Effector memory CD4-positive, alpha-beta T cell (primary cell): ENCODE results near the gene NPHP4.

Source experiments
- DNase-seq, 3 donors: peaks; one replicate each; pipeline ENCODE4 v3.0.0-alpha.2; 2020
- H3K27ac ChIP-seq: 2 replicates; pipeline ENCODE4 v1.7.0; 2013; ENCODE audit warnings: mild to moderate bottlenecking, low read length, moderate library complexity; ENCODE audit not compliant: insufficient read depth, poor library complexity, severe bottlenecking
- H3K27me3 ChIP-seq: replicated peaks from 2 replicates; pipeline ENCODE4 v1.7.0; 2013; ENCODE audit warnings: mild to moderate bottlenecking, low read length; ENCODE audit not compliant: insufficient read depth, control insufficient read depth, poor library complexity, severe bottlenecking
- H3K36me3 ChIP-seq: 2 replicates; pipeline ENCODE4 v1.7.0; 2013; ENCODE audit warnings: mild to moderate bottlenecking, low read length, moderate library complexity; ENCODE audit not compliant: control insufficient read depth, insufficient read depth
- H3K4me1 ChIP-seq: 2 replicates; pipeline ENCODE4 v1.7.0; 2013; ENCODE audit warnings: low read length, mild to moderate bottlenecking; ENCODE audit not compliant: control insufficient read depth, insufficient read depth, poor library complexity, severe bottlenecking
- H3K4me3 ChIP-seq: 2 replicates; pipeline ENCODE4 v1.7.0; 2013; ENCODE audit warnings: low read length, low read depth, mild to moderate bottlenecking; ENCODE audit not compliant: insufficient read depth, poor library complexity, severe bottlenecking
- H3K9me3 ChIP-seq: 2 replicates; pipeline ENCODE4 v1.7.0; 2013; ENCODE audit warnings: mild to moderate bottlenecking, low read length, moderate library complexity; ENCODE audit not compliant: control insufficient read depth

NPHP4 gene

DNA sequence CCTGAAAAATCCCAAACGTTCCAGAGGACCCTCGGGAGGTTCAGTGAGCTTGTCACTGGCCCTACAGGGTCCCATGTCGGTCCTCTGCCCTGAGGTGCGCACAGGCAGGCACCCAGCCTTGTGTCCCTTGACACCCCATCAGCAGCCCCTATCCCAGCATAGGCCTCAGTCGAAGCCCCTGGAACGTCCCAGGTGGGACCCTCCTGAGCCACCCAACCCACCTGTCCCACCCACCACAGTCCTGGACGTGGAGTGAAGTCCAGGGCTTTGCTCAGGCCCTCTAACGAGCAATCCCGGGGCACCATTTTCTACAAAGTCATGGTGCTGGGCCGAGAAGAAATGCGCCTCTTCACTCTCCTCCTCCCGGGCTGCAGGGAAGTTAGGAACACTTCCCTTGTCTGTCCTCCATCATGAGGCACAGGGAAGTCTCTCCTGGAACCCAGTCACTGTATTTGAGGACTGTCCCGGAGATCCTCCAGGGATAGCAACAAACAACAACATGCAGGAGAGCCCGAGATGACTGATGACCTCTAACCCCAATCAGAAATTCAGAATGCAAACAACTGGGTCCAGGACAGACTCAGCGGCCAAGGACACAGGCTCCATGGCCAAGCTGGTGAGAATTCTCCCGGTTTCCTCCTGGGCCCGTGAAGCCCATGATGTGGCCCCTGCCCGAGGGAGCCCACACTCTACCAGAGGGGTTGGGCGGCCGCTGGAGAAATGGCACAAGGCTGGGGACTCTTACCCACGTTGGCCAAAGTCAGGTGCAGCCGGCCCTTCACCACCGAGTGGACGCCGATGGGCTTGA is 105.5 kb downstream of the NPHP4 start:
- Histone ChIP-seq H3K36me3 (no peaks in the 10 kb centered on the region), H3K27ac (no peak overlapping the region), H3K4me3 (no peak overlapping the region), H3K27me3 (no peaks in the 10 kb centered on the region), H3K9me3 (no peaks in the 10 kb centered on the region), H3K4me1 (no peaks in the 10 kb centered on the region)
- no peak for DNase-seq

DNA sequence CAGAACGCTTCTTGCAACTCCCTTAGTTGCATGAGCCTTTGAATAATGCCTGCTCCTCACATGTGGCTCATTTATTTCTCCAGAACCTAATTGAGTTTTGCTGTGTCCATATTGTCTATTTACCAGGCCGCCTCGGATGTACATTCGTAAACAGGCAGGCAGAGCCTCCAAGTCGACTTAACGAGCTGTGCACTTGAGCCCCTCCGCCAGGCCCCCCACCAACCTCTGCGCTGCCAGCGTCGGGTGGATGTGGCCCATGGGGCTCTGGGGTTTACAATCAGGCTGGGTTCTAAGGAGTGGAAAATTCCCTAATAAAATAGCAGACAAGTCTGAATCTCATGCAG is 106.1 kb downstream of the NPHP4 start:
- Histone ChIP-seq H3K4me1 (no peaks in the 10 kb centered on the region), H3K4me3 (no peak overlapping the region), H3K9me3 (no peaks in the 10 kb centered on the region), H3K27ac (no peak overlapping the region), H3K36me3 (no peaks in the 10 kb centered on the region), H3K27me3 (no peaks in the 10 kb centered on the region)
- DNase-seq, result no peak

DNA sequence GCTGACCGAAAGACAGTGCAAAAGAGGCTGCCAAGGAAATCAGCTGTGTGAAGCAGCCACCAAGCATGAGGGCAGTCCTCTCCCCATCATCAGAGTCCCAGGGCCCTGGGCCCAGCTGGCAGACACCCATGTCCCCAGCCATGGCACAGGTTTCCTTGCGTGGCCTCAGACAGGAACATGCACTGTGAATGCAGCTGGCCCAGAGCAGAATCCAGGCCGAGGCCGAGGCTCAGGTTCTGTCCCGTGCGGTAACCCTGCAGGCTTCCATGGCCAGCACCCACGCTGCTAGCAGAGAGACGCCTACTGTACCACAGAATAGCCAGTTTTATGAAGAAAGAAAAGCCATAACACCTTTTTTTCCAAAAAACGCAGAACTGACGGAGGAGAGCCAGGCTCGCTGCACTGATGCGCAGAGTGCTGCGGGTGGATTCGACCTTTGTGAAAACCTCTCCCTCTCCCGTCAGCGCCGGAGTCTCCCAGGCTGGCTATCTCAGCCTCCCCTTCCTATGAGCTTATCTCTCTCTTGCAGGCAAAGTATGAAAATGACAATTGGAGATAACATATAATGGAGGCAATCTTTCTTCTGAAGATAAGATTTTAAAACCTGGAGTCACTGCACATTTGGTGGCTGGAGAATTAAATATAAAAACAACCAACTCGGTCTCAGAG is 106.6 kb downstream of the NPHP4 start:
- Histone ChIP-seq H3K9me3 (no peaks in the 10 kb centered on the region), H3K27ac (no peak overlapping the region), H3K36me3 (no peaks in the 10 kb centered on the region)

DNA sequence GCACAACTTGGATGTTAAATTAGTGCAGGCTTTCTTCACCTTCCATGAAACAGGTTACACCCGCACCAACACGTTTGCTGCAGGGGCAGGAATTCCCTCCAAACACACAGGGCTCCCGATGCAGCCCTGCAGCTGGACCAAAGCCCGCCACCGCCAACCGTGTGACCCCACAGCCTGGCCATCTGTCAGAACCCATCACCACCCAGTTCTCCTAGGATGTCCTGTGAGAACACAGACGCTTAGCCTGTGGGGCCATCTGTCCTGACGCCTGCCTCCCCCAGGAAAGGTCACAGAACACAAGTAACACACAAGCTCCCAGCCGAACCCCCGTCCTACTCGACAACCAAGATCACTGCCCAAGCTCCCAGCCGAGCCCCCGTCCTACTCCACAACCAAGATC is 108.1 kb downstream of the NPHP4 start:
- H3K36me3 ChIP-seq, result peaks cover 7% of the 10 kb centered on the region
- H3K27me3 ChIP-seq, result no peaks in the 10 kb centered on the region
- no peak for DNase-seq
- H3K4me3 ChIP-seq, result no peak overlapping the region
- no peaks in the 10 kb centered on the region for H3K4me1 ChIP-seq
- no peak overlapping the region for H3K27ac ChIP-seq
- no peaks in the 10 kb centered on the region for H3K9me3 ChIP-seq

More for the DNA sequence above, 106.6 kb downstream of the NPHP4 start:
- Histone ChIP-seq H3K4me1 (no peaks in the 10 kb centered on the region), H3K4me3 (no peak overlapping the region), H3K27me3 (no peaks in the 10 kb centered on the region)
- DNase-seq, result no peak

DNA sequence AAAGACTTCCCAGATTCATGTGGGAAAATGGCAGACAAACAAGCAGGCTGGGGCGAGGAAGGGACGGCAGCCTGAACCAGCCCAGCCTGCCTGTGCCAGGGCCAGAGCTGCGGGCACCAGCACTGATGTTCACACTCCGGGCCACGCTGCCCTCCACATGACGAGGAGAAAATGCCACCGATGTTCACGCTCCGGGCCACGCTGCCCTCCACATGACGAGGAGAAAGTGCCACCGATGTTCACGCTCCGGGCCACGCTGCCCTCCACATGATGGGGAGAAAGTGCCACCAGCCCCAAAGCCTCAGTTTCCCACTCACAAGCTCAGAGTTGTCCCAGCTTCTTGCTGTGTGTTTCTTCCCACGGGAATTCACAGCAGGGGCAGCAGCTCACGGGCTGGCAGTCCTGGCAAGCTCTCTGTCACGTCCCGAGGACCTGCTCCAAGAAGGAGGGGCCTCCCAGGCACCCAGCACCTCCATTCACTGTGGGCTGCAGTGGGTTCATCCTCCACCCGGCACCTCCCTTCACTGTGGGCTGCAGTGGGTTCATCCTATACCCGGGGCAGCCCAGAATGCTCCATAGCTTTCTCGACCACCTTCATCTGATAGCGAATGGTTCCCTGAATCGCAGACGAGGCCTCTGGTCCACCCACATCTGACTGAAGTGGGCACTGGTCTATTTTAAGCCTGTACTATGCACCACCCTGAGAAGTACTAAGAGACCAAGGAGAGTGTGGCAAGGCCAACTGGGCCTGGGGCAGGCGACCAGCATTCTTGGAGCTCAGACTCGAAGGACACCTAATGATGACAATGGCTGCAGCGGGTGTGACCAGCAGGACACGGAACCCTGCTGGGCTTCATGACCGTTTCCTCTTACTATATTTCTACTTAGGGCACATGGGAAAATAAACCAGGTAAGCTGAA is 108.8 kb downstream of the NPHP4 start:
- H3K4me3 ChIP-seq, result no peak overlapping the region
- peaks cover 7% of the 10 kb centered on the region for H3K36me3 ChIP-seq
- no peaks in the 10 kb centered on the region for H3K4me1 ChIP-seq
- H3K9me3 ChIP-seq, result no peaks in the 10 kb centered on the region
- no peak overlapping the region for H3K27ac ChIP-seq
- no peaks in the 10 kb centered on the region for H3K27me3 ChIP-seq
- no peak for DNase-seq

DNA sequence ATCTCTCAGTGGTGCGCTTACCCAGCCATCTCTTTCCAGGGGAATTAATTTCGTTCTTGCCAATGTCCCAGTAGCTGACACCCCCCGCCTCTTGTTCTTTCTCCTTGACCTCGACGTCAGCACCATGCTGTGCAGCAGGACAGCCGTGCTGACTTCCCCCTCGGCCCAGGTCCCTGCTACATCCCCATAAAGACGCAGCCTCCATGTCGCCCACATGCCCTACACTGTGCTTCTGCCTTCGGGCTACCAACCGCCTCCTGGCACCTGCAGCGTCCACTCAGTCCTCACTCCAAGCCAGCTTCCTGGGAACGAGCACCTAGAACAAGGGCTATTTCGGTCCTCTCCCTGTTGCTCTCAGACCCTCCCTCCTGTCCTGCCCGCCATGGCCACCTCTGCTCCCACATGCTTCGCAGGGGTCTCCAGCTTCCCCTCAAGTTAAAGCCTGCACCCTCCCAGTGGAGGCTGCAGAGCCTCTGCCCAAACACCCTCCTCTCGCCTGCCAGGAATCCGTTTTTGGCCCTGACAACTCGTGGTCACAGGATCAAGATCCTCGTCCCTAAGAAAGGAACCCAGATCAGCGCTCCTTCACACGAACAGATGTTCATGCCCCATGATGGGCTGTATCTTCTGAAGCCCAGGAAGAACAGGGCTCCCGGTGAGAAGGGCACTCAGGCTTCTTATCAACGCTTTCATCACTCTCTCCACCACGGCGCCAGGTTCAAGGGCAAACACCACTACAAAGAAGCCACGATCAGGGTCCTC is 109.7 kb downstream of the NPHP4 start:
- H3K4me3 ChIP-seq, result no peak overlapping the region
- H3K36me3 ChIP-seq, result peaks cover 10% of the 10 kb centered on the region
- DNase-seq, result no peak
- H3K27me3 ChIP-seq, result no peaks in the 10 kb centered on the region
- no peaks in the 10 kb centered on the region for H3K4me1 ChIP-seq
- no peak overlapping the region for H3K27ac ChIP-seq
- H3K9me3 ChIP-seq, result no peaks in the 10 kb centered on the region

DNA sequence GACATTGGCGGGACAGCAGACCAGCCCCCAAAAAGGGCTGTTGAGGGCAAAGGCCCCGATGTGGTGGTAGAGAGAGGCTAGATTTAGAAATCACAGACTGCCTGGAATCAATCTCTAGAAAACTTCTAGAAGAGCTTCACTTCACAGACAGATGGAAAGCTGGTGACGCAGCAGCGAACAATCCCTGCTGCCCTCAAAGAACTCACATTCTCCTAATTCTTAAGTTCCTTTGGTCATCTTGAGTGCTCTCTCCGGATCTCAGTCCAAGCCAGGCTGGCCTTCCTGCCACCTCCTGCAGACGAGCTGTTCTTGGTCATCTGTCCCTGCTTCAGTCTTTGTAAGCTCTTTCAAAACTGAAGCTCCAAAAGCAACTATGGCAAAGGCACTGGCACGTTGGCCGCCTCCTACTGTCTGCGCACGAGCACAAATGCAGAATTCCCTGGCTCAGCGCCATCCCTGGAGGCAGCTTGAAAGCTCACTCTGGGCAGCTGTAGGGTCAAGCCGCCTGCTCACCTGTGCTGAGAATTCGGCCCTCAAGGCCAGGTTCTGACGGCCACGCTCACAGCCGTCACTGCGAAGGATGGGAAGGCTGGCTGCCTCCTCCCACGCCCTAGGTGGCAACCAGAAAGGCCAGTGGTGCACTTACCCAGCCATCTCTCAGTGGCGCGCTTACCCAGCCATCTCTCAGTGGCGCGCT is 110.6 kb downstream of the NPHP4 start:
- H3K4me3 ChIP-seq, result no peak overlapping the region
- no peaks in the 10 kb centered on the region for H3K27me3 ChIP-seq
- no peaks in the 10 kb centered on the region for H3K4me1 ChIP-seq
- H3K27ac ChIP-seq, result no peak overlapping the region
- peaks cover 14% of the 10 kb centered on the region for H3K36me3 ChIP-seq
- no peaks in the 10 kb centered on the region for H3K9me3 ChIP-seq
- DNase-seq, result no peak

DNA sequence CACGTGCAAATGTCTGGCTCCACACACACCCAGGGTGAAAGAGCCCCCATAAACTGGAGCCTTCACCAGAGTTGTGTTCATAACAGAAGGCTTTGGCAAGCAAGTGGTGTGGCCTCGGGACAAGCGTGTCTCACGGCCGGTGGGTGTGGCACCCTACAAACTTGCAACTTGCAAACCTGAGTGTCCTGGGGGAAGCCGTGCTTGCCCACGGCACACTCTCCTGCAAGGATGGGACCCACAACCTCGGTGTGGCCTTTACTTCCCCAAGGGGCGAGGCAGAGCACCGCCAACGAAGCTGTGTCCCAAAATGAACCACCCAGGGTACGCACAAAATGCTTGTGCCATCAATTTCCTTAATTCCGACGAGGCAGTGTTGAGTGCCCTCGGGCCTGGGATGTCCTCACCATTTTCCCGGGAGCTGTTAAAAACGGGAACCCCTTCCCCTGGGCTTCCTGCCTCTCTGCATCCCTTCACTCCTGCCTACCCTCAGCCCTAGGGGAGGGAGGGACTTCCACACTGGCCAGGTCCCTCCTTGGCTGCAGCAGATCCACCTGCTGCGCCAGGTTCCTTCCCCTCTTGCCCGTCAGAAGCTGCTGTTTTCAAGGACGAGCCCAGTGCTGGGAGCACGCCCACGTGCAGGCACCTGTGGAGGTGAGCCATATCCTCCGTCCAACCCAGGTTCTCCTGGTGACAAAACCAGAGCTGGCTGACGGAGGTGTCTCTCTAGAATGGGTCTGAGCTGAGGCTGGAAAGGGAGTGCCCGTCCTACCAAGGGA is 111.4 kb downstream of the NPHP4 start:
- H3K27ac ChIP-seq, result no peak overlapping the region
- no peaks in the 10 kb centered on the region for H3K4me1 ChIP-seq
- no peaks in the 10 kb centered on the region for H3K27me3 ChIP-seq
- H3K36me3 ChIP-seq, result peaks cover 16% of the 10 kb centered on the region
- H3K4me3 ChIP-seq, result no peak overlapping the region
- DNase-seq, result no peak
- H3K9me3 ChIP-seq, result no peaks in the 10 kb centered on the region
